Measurements from ENCODE around the gene USP53. TPM values are rescaled to one million over a fixed set of nuclear protein-coding genes. Genes with fewer than 3 reads are reported as not detected.

Gene USP53
- total RNA-seq, 1 donor from 2014 or later, result 19.8 TPM

- peaks cover 5% of the 10 kb centered on the region for H3K27me3 Mint-ChIP-seq
- H3K9me3 Mint-ChIP-seq (ENCODE audit: low read depth), result peaks cover 8% of the 10 kb centered on the region
- H3K36me3 Mint-ChIP-seq (ENCODE audit: insufficient read depth), result peaks cover 2% of the 10 kb centered on the region
- no peak for DNase-seq (ENCODE audit: low spot score, unreplicated experiment)
- H3K27ac Mint-ChIP-seq, result no peak overlapping the region
- H3K4me1 Mint-ChIP-seq (ENCODE audit: low read depth), result peaks cover 3% of the 10 kb centered on the region
- H3K4me3 Mint-ChIP-seq (ENCODE audit: low read depth), result no peak overlapping the region
- no peak for TF ChIP-seq CTCF (IDR thresholded peaks at IDR 0.05; ENCODE audit: unreplicated experiment)
Observed at GRCh38 chr4:119304431-119304830, 91.9 kb downstream of the USP53 start.

- Mint-ChIP-seq H3K4me1 (ENCODE audit: low read depth) (no peaks in the 10 kb centered on the region), H3K27ac (no peak overlapping the region), H3K9me3 (ENCODE audit: low read depth) (peaks cover 8% of the 10 kb centered on the region), H3K36me3 (ENCODE audit: insufficient read depth) (peaks cover 2% of the 10 kb centered on the region), H3K4me3 (ENCODE audit: low read depth) (no peak overlapping the region), H3K27me3 (peaks cover 5% of the 10 kb centered on the region)
- no peak for TF ChIP-seq CTCF (IDR thresholded peaks at IDR 0.05; ENCODE audit: unreplicated experiment)
- no peak for DNase-seq (ENCODE audit: low spot score, unreplicated experiment)
Observed at GRCh38 chr4:119307606-119308005, 95.1 kb downstream of the USP53 start.

GRCh38 chr4:119310826-119311225 lies 98.3 kb downstream of the USP53 start:
- H3K4me3 Mint-ChIP-seq (ENCODE audit: low read depth), result no peak overlapping the region
- H3K36me3 Mint-ChIP-seq (ENCODE audit: insufficient read depth), result peaks cover 2% of the 10 kb centered on the region
- DNase-seq (ENCODE audit: low spot score, unreplicated experiment), result no peak
- H3K4me1 Mint-ChIP-seq (ENCODE audit: low read depth), result no peaks in the 10 kb centered on the region
- no peak overlapping the region for H3K27ac Mint-ChIP-seq
- H3K27me3 Mint-ChIP-seq, result peaks cover 8% of the 10 kb centered on the region
- no peak for TF ChIP-seq CTCF (IDR thresholded peaks at IDR 0.05; ENCODE audit: unreplicated experiment)
- H3K9me3 Mint-ChIP-seq (ENCODE audit: low read depth), result peaks cover 8% of the 10 kb centered on the region

GRCh38 chr4:119313237-119313636 lies 100.7 kb downstream of the USP53 start:
- no peaks in the 10 kb centered on the region for H3K4me1 Mint-ChIP-seq (ENCODE audit: low read depth)
- no peak for DNase-seq (ENCODE audit: low spot score, unreplicated experiment)
- no peaks in the 10 kb centered on the region for H3K36me3 Mint-ChIP-seq (ENCODE audit: insufficient read depth)
- H3K9me3 Mint-ChIP-seq (ENCODE audit: low read depth), result no peaks in the 10 kb centered on the region
- no peak for TF ChIP-seq CTCF (IDR thresholded peaks at IDR 0.05; ENCODE audit: unreplicated experiment)
- H3K27me3 Mint-ChIP-seq, result peaks cover 3% of the 10 kb centered on the region
- no peak overlapping the region for H3K4me3 Mint-ChIP-seq (ENCODE audit: low read depth)
- H3K27ac Mint-ChIP-seq, result no peak overlapping the region

- no peaks in the 10 kb centered on the region for H3K4me1 Mint-ChIP-seq (ENCODE audit: low read depth)
- H3K36me3 Mint-ChIP-seq (ENCODE audit: insufficient read depth), result no peaks in the 10 kb centered on the region
- H3K27me3 Mint-ChIP-seq, result peaks cover 3% of the 10 kb centered on the region
- H3K9me3 Mint-ChIP-seq (ENCODE audit: low read depth), result no peaks in the 10 kb centered on the region
- no peak overlapping the region for H3K27ac Mint-ChIP-seq
- no peak overlapping the region for H3K4me3 Mint-ChIP-seq (ENCODE audit: low read depth)
- peak; percentile 68 for TF ChIP-seq CTCF (IDR thresholded peaks at IDR 0.05; ENCODE audit: unreplicated experiment)
- DNase-seq (ENCODE audit: low spot score, unreplicated experiment), result no peak
Observed at GRCh38 chr4:119314356-119314755, 101.8 kb downstream of the USP53 start.
